GM12874 (cell line): ENCODE data around the gene CRB1.

Experiments
- CTCF ChIP-seq: IDR thresholded peaks from 2 replicates; pipeline ENCODE4 v1.5.1; 2011; ENCODE audit warnings: low read depth, mild to moderate bottlenecking, control low read depth, low read length, moderate library complexity; ENCODE audit not compliant: insufficient read depth

Gene CRB1

GRCh38 chr1:197467881-197468280, 199.8 kb downstream of the CRB1 start:
- TF ChIP-seq CTCF, result no peak

GRCh38 chr1:197468543-197469175, 200.6 kb downstream of the CRB1 start:
- no peak for TF ChIP-seq CTCF

GRCh38 chr1:197469620-197470210, 201.7 kb downstream of the CRB1 start:
- TF ChIP-seq CTCF, result no peak

- TF ChIP-seq CTCF, result no peak
Observed at GRCh38 chr1:197470330-197470729, 202.3 kb downstream of the CRB1 start.

GRCh38 chr1:197471248-197471985, 203.4 kb downstream of the CRB1 start:
- no peak for TF ChIP-seq CTCF

- TF ChIP-seq CTCF, result no peak
Observed at GRCh38 chr1:197472141-197472540, 204.1 kb downstream of the CRB1 start.

GRCh38 chr1:197480446-197480845, 212.4 kb downstream of the CRB1 start:
- no peak for TF ChIP-seq CTCF
